Measurements from ENCODE around the gene TRAK1. TPM values are rescaled to one million over a fixed set of nuclear protein-coding genes. Genes with fewer than 3 reads are reported as not detected.
A peak's percentile ranks its signal among the peaks of the same experiment; 100 is the strongest.

The TRAK1 gene
- total and polyA plus RNA-seq, 2 donors (not counting 1 experiment from before 2014, with no cell fraction given), result 71.3 to 129 TPM

GRCh38 chr3:42184651-42185443 lies 93.7 kb downstream of the TRAK1 start:
- H2AFZ ChIP-seq (ENCODE audit: insufficient read depth, low read depth, low read length, poor library complexity, severe bottlenecking), result no peak overlapping the region
- Mint-ChIP-seq H3K4me3 (no peak overlapping the region), H3K27ac (peak overlapping the region; percentile 12), H3K4me1 (no peaks in the 10 kb centered on the region), H3K9me3 (ENCODE audit: insufficient read depth) (no peaks in the 10 kb centered on the region), H3K27me3 (no peaks in the 10 kb centered on the region)
- H3K9me3 ChIP-seq (ENCODE audit: control extremely low read depth in 1 of 3, control insufficient read depth in 2 of 3, insufficient read depth in 1 of 3, low read length in 2 of 3), result no peaks in the 10 kb centered on the region
- H3K4me2 ChIP-seq (replicated peaks; ENCODE audit: low read depth, low read length, poor library complexity, severe bottlenecking), result no peak overlapping the region
- 97% methylated on average over 20 of the region's 23 CpGs for WGBS (ENCODE audit: insufficient coverage)
- no peaks in the 10 kb centered on the region for H3K4me1 ChIP-seq (ENCODE audit: control insufficient read depth in 2 of 2, insufficient read depth in 2 of 2, low read length in 2 of 2)
- CTCF ChIA-PET, result interaction anchor here (0.6 to 1.9 kb wide), 5 partner anchors 14 to 731 kb away, joined by 4 to 5 read pairs (median 4); no protein-coding TSS in a partner anchor
- POLR2A ChIA-PET, result no interaction called here
- no peak overlapping the region for H3K27ac ChIP-seq (ENCODE audit: low read length in 2 of 2)
- H3K4me3 ChIP-seq (ENCODE audit: control extremely low read depth in 1 of 5, extremely low read depth in 1 of 5, insufficient read depth in 1 of 5, low read depth in 2 of 5, low read length in 4 of 5), result no peak overlapping the region
- DNase-seq (no peak), ATAC-seq (ENCODE audit: low read depth) (no peak)
- TF ChIP-seq CTCF (IDR thresholded peaks at IDR 0.05), result no peak
- no peak for TF ChIP-seq EZH2 (IDR thresholded peaks at IDR 0.05; ENCODE audit: borderline replicate concordance, insufficient read depth, low read depth, low read length, poor library complexity, severe bottlenecking)
- H3K79me2 ChIP-seq (ENCODE audit: control insufficient read depth, insufficient read depth, low read length), result peaks cover 8% of the 10 kb centered on the region
- H3K9ac ChIP-seq (ENCODE audit: low read length), result no peak overlapping the region
- peaks cover 25% of the 10 kb centered on the region for H4K20me1 ChIP-seq (ENCODE audit: control insufficient read depth, insufficient read depth, low read length, poor library complexity, severe bottlenecking)
- intact Hi-C loops (cut with micrococcal nuclease), result no loop called here
- peaks cover 0 to 63% of the 10 kb centered on the region in 2 experiments for H3K36me3 ChIP-seq (replicated peaks in 1 of 2; ENCODE audit: control extremely low read depth in 1 of 2, control insufficient read depth in 1 of 2, extremely low read depth in 1 of 2, insufficient read depth in 2 of 2, low read length in 1 of 2)
- H3K27me3 ChIP-seq (replicated peaks in 1 of 4; ENCODE audit: control extremely low read depth in 1 of 4, control insufficient read depth in 3 of 4, insufficient read depth in 4 of 4, low read length in 3 of 4), result no peaks in the 10 kb centered on the region

DNA sequence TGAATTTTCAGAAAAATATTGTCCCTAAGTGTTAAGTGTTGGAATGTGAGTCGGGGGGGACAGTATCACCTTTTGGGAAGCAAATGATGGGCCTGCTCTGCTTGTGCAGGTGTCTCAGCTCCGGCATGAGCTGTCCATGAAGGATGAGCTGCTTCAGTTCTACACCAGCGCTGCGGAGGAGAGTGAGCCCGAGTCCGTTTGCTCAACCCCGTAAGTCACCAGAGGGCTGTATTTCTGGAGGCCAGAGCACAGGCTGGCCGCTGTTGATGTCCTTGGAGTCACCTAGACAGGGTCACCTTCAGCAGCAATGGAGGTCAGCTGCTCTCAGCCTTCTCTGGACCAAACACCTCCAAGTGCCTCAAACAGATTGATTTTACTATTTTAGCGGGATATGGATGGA lies 96.8 kb downstream of the TRAK1 start:
- ChIA-PET CTCF (interaction anchor here (6.1 kb wide), 1 partner anchor 290 kb away, joined by 97 read pairs; no protein-coding TSS in a partner anchor), POLR2A (no interaction called here)
- TF ChIP-seq EZH2 (IDR thresholded peaks at IDR 0.05; ENCODE audit: borderline replicate concordance, insufficient read depth, low read depth, low read length, poor library complexity, severe bottlenecking) (no peak), CTCF (IDR thresholded peaks at IDR 0.05) (no peak)
- no peak for DNase-seq
- H3K27ac Mint-ChIP-seq, result no peak overlapping the region
- Histone ChIP-seq H3K4me1 (ENCODE audit: control insufficient read depth in 2 of 2, insufficient read depth in 2 of 2, low read length in 2 of 2) (peaks cover 11 to 21% of the 10 kb centered on the region in 2 donors), H3K9me3 (ENCODE audit: control extremely low read depth in 1 of 3, control insufficient read depth in 2 of 3, insufficient read depth in 1 of 3, low read length in 2 of 3) (no peaks in the 10 kb centered on the region), H3K9ac (ENCODE audit: low read length) (no peak overlapping the region), H3K27ac (ENCODE audit: low read length in 2 of 2) (no peak overlapping the region), H3K4me3 (ENCODE audit: control extremely low read depth in 1 of 5, extremely low read depth in 1 of 5, insufficient read depth in 1 of 5, low read depth in 2 of 5, low read length in 4 of 5) (no peak overlapping the region), H4K20me1 (ENCODE audit: control insufficient read depth, insufficient read depth, low read length, poor library complexity, severe bottlenecking) (peaks cover 16% of the 10 kb centered on the region), H2AFZ (ENCODE audit: insufficient read depth, low read depth, low read length, poor library complexity, severe bottlenecking) (no peak overlapping the region), H3K36me3 (replicated peaks in 1 of 2; ENCODE audit: control extremely low read depth in 1 of 2, control insufficient read depth in 1 of 2, extremely low read depth in 1 of 2, insufficient read depth in 2 of 2, low read length in 1 of 2) (peaks cover 0 to 64% of the 10 kb centered on the region in 2 experiments), H3K4me2 (replicated peaks; ENCODE audit: low read depth, low read length, poor library complexity, severe bottlenecking) (no peak overlapping the region), H3K79me2 (ENCODE audit: control insufficient read depth, insufficient read depth, low read length) (peaks cover 5% of the 10 kb centered on the region), H3K27me3 (replicated peaks in 1 of 4; ENCODE audit: control extremely low read depth in 1 of 4, control insufficient read depth in 3 of 4, insufficient read depth in 4 of 4, low read length in 3 of 4) (no peaks in the 10 kb centered on the region)
- H3K9me3 Mint-ChIP-seq (ENCODE audit: insufficient read depth), result no peaks in the 10 kb centered on the region
- ATAC-seq (ENCODE audit: low read depth), result no peak
- no peak overlapping the region for H3K4me3 Mint-ChIP-seq
- no peaks in the 10 kb centered on the region for H3K27me3 Mint-ChIP-seq
- 97% methylated on average over 7 of the region's 9 CpGs for WGBS (ENCODE audit: insufficient coverage)
- H3K4me1 Mint-ChIP-seq, result peaks cover 27% of the 10 kb centered on the region
- intact Hi-C loops (cut with micrococcal nuclease), result no loop called here

All from B cell (primary cell).